Ovary (tissue), 9 donors: Measurements from ENCODE around the gene PRPH2. TPM values are rescaled to one million over a fixed set of nuclear protein-coding genes. Genes with fewer than 3 reads are reported as not detected.

Source experiments
- DNase-seq, 5 donors: peaks; one replicate each; pipeline ENCODE4 v3.0.0-alpha.2; 2019 to 2020
- H3K27ac ChIP-seq, 2 donors: fragments of 200-600 bp; one replicate each; pipeline versions ENCODE4 v1.5.1 to v1.8.0; 2019 to 2022
- H3K27me3 ChIP-seq: fragments of 200-600 bp; one replicate; pipeline ENCODE4 v1.8.0; 2022
- H3K36me3 ChIP-seq: fragments of 200-600 bp; sonication (generic); one replicate; pipeline ENCODE4 v1.5.1; 2019
- H3K4me1 ChIP-seq: one replicate; pipeline ENCODE4 v1.8.1; 2013; ENCODE audit warnings: mild to moderate bottlenecking, moderate library complexity; ENCODE audit not compliant: insufficient read depth
- H3K4me3 ChIP-seq: fragments of 200-600 bp; sonication (generic); one replicate; pipeline ENCODE4 v1.5.1; 2017
- H3K9me3 ChIP-seq, 2 donors: fragments of 200-600 bp in 1 of 2; sonication (generic) in 1 of 2; one replicate each; pipeline versions ENCODE4 v1.5.1 to v1.8.1; 2013 to 2019; ENCODE audit warnings: mild to moderate bottlenecking in 1 of 2, moderate library complexity in 1 of 2
- EP300 ChIP-seq: sonication (generic); formaldehyde crosslinking; IDR thresholded peaks from one replicate; pipeline ENCODE4 v1.6.1; 2017; ENCODE audit warnings: antibody characterized with exemption
- POLR2A ChIP-seq: fragments of 450-650 bp; IDR thresholded peaks from one replicate; pipeline ENCODE4 v1.6.1; 2017; ENCODE audit warnings: antibody characterized with exemption, mild to moderate bottlenecking, moderate library complexity
- WGBS, 3 donors: extraction: QIAGEN DNeasy Blood & Tissue Kit in 1 of 3; methylation state at CpG; one replicate each; pipeline versions ENCODE4 v1.1.5 to v1.1.7; 2013 to 2017; 5-methylcytosine and 5-hydroxymethylcytosine counted together
- intact Hi-C, 4 donors: fragments of 100-400 bp; cut with DNase I; formaldehyde crosslinking; loops; one replicate each; pipeline versions ENCODE4 v1.11.0 to v1.15.1; 2022 to 2023
- polyA plus RNA-seq, 2 donors: library from polyadenylated mRNA; stranded (reverse); fragments of 200-250 nt in 1 of 2; fragments of 350-450 nt in 1 of 2; fragmentation: Illumina TruSeq in 1 of 2; extraction: RNeasy Lipid Tissue Mini Kit (QIAGEN cat#74804) in 1 of 2; gene quantifications; one replicate each; pipeline ENCODE4 v1.2.3, GENCODE V29; 2013 to 2014
- total RNA-seq, 7 donors: library from RNA; depleted of rRNA in 2 of 7; stranded (reverse); fragments of >200 nt in 2 of 7; fragmentation: NEBNext Ultra II Directional in 3 of 7; extraction: Animal tissue kit (Norgen Biotek cat#: 25700) in 3 of 7; gene quantifications; one replicate each; pipeline versions ENCODE4 v1.1.0 to v1.2.4, GENCODE V29; 2016 to 2023
- TF ChIP-seq, protein P1 (sequence below), 3 donors: fragments of 450-650 bp in 2 of 3; fragments of 200-600 bp in 1 of 3; IDR thresholded peaks; one replicate each; pipeline versions ENCODE4 v1.5.1 to v1.8.0; 2016 to 2022; ENCODE audit warnings: antibody characterized with exemption in 3 of 3, mild to moderate bottlenecking in 1 of 3
- donor health status: DM: no; HTN: no; CAD: no; lungs with moderate emphysema.
- donor health status: DM: no; HTN: no; CAD: no.
- donor health status: Bipolar disorder and iron deficiency.
- donor health status: DM: yes; HTN: yes; CAD: no.
- donor health status: DM: no; HTN: no; CAD: no.
- donor health status: DM: yes; HTN: yes; CAD: no.

PRPH2 gene
- total and polyA plus RNA-seq, 9 donors, result 0.80 to 6.8 (median 3.5) TPM

DNA sequence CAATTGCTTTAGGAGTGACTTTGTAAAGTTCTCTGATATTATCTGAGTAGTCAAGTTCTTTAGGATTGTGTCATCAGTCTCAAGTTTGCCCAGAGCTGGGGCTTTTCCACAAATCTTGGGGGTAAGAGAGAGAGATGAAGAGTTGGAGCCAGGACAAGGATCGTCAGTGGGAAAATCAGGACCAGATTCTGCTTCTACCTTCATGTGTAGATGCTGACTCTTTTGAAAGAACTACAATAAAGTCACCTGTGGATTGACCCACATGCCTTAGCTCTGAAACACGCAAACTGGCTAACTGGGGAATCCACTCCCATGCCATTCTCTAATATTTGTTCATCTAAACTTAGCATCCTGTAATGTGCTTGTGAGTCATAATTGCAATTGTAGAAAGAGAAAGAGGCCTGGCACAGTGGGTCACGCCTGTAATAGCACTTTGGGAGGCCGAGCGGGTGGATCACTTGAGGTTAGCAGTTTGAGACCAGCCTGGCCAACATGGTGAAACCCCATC lies 43.8 kb upstream of the PRPH2 start:
- WGBS, 3 donors, result 94 to 98% (median 95%) methylated on average over 5 of the region's 5 CpGs
- Histone ChIP-seq H3K36me3 (no peaks in the 10 kb centered on the region), H3K4me3 (no peak overlapping the region), H3K9me3 (no peaks in the 10 kb centered on the region), H3K27me3 (no peaks in the 10 kb centered on the region), H3K27ac (no peak overlapping the region), H3K4me1 (peaks cover 6% of the 10 kb centered on the region)
- intact Hi-C loops, result no loop called here
- DNase-seq, result no peak
- no peak for TF ChIP-seq EP300
- TF ChIP-seq, protein P1, sequence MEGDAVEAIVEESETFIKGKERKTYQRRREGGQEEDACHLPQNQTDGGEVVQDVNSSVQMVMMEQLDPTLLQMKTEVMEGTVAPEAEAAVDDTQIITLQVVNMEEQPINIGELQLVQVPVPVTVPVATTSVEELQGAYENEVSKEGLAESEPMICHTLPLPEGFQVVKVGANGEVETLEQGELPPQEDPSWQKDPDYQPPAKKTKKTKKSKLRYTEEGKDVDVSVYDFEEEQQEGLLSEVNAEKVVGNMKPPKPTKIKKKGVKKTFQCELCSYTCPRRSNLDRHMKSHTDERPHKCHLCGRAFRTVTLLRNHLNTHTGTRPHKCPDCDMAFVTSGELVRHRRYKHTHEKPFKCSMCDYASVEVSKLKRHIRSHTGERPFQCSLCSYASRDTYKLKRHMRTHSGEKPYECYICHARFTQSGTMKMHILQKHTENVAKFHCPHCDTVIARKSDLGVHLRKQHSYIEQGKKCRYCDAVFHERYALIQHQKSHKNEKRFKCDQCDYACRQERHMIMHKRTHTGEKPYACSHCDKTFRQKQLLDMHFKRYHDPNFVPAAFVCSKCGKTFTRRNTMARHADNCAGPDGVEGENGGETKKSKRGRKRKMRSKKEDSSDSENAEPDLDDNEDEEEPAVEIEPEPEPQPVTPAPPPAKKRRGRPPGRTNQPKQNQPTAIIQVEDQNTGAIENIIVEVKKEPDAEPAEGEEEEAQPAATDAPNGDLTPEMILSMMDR (IDR thresholded peaks at IDR 0.05), result no peak
- no peak for TF ChIP-seq POLR2A

DNA sequence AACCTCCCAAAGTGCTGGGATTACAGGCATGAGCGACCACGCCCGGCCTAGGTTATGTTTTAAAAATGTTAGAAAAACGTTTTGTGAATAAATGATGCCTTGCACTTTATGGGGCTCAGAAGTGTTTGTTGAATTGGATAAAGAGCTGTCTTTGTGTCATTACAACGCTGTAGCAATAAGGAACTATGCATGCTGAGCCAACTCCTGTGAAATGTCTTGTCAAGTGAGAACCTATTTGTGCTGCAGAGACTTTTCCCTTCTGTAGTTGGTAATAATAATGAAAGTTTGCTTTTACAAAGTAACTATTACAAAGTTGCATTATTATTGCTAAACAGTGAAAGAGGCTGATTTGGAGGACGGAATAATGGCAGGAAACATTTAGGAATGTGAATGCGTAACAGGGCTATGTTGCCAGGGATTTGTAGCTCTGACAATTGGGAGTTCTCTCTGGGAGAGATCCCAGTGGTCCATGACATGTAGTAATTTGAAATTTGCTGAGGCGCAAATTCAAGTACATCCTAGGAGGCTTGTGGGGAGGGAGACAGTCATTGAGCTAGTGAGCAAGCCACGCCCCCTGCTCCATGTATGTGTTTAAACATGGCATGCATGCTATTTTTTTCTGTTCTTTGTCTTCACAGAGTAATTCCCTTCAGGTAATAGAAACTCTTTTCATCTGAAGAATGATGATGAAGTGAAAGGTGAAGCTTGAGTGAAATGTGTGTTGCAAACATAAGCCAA lies 42.7 kb upstream of the PRPH2 start:
- Histone ChIP-seq H3K27ac (no peak overlapping the region), H3K27me3 (no peaks in the 10 kb centered on the region), H3K9me3 (no peaks in the 10 kb centered on the region), H3K36me3 (no peaks in the 10 kb centered on the region), H3K4me3 (no peak overlapping the region), H3K4me1 (peaks cover 2% of the 10 kb centered on the region)
- DNase-seq, result no peak
- WGBS, 3 donors, result 90 to 91% (median 91%) methylated on average over 9 of the region's 9 CpGs
- TF ChIP-seq EP300 (no peak), POLR2A (no peak)
- TF ChIP-seq, protein P1 (IDR thresholded peaks at IDR 0.05), result no peak
- intact Hi-C loops, result no loop called here

DNA sequence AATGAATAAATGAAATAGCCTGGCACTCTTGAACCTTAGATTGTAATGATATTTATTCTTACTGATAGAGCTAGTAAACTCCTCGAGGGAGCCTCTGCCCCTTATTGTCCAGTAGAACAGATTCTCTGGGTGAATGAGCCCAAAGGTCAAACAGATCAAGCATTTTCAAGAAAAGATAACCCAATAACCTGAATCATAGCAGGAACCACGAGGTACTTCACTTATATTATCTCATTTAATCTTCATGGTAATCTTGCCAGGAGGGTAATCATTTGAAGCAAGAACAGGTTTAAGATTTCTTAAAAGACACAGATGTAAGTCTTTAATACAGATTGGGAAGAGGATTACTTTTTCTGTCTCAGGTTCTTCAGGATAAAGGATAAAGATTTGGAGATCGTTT lies 40.6 kb upstream of the PRPH2 start:
- 68 to 80% (median 73%) methylated on average over 3 of the region's 3 CpGs for WGBS, 3 donors

DNA sequence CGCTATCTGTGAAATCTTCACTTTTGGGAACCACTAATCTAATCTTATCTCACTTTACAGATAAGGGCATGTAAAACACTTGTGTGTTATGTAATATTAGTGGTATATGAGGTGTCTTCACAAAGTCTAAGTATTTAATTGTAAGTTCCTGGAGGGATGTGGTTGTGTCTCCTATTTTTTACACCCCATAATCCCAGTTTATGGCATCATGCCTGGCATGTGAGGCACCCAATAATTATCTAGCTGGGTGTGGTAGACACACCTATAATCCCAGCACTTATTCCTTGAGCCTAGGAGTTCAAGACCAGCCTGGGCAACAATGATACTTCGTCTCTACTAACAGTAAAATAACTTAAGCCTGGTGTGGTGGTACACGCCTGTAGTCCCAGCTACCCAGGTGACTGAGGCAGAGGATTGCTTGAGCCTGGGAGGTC lies 40.0 kb upstream of the PRPH2 start:
- TF ChIP-seq EP300, result no peak
- Histone ChIP-seq H3K27me3 (no peaks in the 10 kb centered on the region), H3K4me1 (no peaks in the 10 kb centered on the region), H3K36me3 (no peaks in the 10 kb centered on the region), H3K9me3 (no peaks in the 10 kb centered on the region), H3K4me3 (no peak overlapping the region), H3K27ac (no peak overlapping the region)
- DNase-seq, result no peak
- intact Hi-C loops, result no loop called here
- WGBS, 3 donors, result 92 to 98% (median 97%) methylated on average over 3 of the region's 3 CpGs

More for the DNA sequence above, 40.6 kb upstream of the PRPH2 start:
- no peak for DNase-seq
- intact Hi-C loops, result no loop called here
- Histone ChIP-seq H3K27ac (no peak overlapping the region), H3K4me1 (no peaks in the 10 kb centered on the region), H3K4me3 (no peak overlapping the region), H3K9me3 (no peaks in the 10 kb centered on the region), H3K36me3 (no peaks in the 10 kb centered on the region), H3K27me3 (no peaks in the 10 kb centered on the region)
- TF ChIP-seq POLR2A (no peak), EP300 (no peak)
- TF ChIP-seq, protein P1 (IDR thresholded peaks at IDR 0.05), result no peak

- no peak overlapping the region for H3K27ac ChIP-seq
- H3K4me3 ChIP-seq, result no peak overlapping the region
- no peak for DNase-seq
- no peaks in the 10 kb centered on the region for H3K9me3 ChIP-seq
- WGBS, 3 donors, result 85 to 91% (median 86%) methylated on average over 8 of the region's 8 CpGs
- intact Hi-C loops, result no loop called here
- no peaks in the 10 kb centered on the region for H3K27me3 ChIP-seq
- TF ChIP-seq, protein P1 (IDR thresholded peaks at IDR 0.05), result no peak
- no peak for TF ChIP-seq POLR2A
- TF ChIP-seq EP300, result no peak
- no peaks in the 10 kb centered on the region for H3K36me3 ChIP-seq
- H3K4me1 ChIP-seq, result no peaks in the 10 kb centered on the region
Measured at GRCh38 chr6:42761287-42762067, 39.1 kb upstream of the PRPH2 start.
